ENCODE data around the gene TARS2.

DNA sequence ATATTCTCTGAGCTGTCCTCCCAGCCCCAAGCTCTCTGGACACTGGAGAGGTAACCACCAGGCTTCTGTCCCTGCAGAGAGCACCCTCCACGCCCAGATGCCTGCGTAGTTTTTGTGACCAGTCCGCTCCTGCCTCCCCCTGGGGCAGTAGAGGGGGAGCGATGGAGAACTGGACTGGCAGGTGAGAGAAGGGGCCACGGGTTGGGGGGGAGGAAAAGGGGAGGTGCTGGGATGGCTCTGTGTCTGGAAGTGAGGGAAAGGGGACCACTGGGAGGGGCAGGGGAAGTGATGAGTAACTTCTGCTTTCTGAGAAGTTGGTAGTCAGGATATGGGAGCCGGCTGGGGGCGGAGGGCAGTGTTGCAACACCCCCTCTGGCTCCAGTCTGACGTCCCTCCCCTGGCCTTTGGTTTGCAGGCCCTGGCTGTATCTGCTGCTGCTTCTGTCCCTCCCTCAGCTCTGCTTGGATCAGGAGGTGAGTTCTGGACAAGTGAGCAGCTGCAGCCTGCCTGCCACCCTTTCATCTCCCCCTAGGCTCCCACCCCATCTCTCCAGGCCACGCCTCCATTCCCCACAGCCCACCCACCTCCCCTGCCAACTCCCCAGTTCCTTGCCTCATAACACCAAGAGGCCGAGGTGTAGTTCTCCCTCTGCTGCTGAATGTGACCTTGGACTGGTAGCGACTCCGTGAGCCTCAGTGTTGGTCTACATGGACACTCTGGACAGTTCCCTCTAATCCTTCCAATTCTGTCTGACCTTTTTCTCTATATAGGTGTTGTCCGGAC lies 65.1 kb downstream of the TARS2 start:
- TF ChIP-seq, protein P1, sequence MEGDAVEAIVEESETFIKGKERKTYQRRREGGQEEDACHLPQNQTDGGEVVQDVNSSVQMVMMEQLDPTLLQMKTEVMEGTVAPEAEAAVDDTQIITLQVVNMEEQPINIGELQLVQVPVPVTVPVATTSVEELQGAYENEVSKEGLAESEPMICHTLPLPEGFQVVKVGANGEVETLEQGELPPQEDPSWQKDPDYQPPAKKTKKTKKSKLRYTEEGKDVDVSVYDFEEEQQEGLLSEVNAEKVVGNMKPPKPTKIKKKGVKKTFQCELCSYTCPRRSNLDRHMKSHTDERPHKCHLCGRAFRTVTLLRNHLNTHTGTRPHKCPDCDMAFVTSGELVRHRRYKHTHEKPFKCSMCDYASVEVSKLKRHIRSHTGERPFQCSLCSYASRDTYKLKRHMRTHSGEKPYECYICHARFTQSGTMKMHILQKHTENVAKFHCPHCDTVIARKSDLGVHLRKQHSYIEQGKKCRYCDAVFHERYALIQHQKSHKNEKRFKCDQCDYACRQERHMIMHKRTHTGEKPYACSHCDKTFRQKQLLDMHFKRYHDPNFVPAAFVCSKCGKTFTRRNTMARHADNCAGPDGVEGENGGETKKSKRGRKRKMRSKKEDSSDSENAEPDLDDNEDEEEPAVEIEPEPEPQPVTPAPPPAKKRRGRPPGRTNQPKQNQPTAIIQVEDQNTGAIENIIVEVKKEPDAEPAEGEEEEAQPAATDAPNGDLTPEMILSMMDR (IDR thresholded peaks at IDR 0.05): no peak
- TF ChIP-seq POLR2A (IDR thresholded peaks at IDR 0.05): peak; percentile 77
